ENCODE measurements around the gene SLC10A7.

The SLC10A7 gene

DNA sequence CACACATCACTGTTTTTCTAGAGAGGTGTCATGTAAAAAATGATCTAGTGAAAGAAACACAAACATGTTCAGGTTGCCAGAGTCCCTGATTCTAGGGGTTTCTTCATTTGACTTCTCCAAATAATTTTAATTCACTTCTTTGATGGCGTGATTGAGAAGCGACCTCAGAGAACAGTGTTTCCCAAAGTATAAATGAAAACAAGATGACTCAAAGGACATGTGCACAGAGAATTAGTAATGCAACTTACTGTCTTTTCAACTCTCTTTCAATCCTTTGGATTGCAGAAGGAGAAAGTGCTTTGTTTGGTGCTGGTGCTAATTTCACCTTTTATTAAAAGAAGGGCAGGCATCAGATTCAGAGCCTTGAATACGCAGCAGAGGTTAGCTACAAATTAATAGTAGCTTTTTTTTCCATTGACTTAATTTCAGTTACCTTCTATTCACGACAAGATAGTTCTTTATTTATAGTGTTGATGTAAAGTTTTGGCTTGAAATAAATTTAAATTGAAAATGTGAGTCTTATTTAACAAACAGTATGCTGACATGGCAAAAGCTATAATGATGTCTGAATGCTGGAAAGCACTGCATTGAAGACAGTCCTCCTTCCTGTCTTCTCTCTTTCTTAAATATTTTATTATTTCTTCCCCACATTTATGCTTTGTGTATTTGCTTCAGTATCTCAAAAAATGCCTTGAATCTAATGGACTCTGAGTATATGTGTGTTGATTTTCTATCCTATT, 85.1 kb downstream of the SLC10A7 start:
- Histone ChIP-seq H3K4me3 (ENCODE audit: low read length) (no peak overlapping the region), H3K27ac (ENCODE audit: low read depth, low read length) (no peak overlapping the region)
- TF ChIP-seq EZH2phosphoT487 (IDR thresholded peaks at IDR 0.05; ENCODE audit: borderline replicate concordance, low read length): no peak
- TF ChIP-seq, protein P1, sequence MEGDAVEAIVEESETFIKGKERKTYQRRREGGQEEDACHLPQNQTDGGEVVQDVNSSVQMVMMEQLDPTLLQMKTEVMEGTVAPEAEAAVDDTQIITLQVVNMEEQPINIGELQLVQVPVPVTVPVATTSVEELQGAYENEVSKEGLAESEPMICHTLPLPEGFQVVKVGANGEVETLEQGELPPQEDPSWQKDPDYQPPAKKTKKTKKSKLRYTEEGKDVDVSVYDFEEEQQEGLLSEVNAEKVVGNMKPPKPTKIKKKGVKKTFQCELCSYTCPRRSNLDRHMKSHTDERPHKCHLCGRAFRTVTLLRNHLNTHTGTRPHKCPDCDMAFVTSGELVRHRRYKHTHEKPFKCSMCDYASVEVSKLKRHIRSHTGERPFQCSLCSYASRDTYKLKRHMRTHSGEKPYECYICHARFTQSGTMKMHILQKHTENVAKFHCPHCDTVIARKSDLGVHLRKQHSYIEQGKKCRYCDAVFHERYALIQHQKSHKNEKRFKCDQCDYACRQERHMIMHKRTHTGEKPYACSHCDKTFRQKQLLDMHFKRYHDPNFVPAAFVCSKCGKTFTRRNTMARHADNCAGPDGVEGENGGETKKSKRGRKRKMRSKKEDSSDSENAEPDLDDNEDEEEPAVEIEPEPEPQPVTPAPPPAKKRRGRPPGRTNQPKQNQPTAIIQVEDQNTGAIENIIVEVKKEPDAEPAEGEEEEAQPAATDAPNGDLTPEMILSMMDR (IDR thresholded peaks at IDR 0.05; ENCODE audit: low read depth, low read length, poor library complexity, severe bottlenecking): no peak

DNA sequence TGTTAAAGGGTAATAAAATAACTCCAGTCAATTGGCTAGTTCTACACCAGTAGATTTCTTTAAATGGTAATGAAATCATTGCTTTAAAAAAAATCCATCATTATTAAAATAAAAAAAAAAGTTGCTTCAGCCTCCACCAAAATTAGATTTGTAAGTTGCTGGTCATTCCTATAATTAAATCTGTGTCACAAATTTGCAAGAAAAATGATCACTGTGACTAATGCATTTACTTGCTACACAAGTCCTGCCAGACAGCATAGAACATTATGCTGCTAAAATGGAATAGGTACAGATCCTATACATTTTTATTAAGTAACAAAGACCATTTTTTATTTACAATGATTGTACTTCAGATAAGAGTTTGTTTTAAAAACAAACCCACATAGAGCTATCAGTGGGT, 85.8 kb downstream of the SLC10A7 start:
- Histone ChIP-seq H3K4me1 (ENCODE audit: control insufficient read depth, low read length) (no peaks in the 10 kb centered on the region), H3K4me3 (ENCODE audit: low read length) (no peak overlapping the region), H3K27me3 (ENCODE audit: control insufficient read depth, low read length) (no peaks in the 10 kb centered on the region), H3F3A (ENCODE audit: control insufficient read depth, insufficient read depth) (no peaks in the 10 kb centered on the region), H3K79me2 (ENCODE audit: control insufficient read depth, low read length) (no peaks in the 10 kb centered on the region), H3K27ac (ENCODE audit: low read depth, low read length) (no peak overlapping the region), H3K4me2 (ENCODE audit: low read length) (no peak overlapping the region), H4K20me1 (ENCODE audit: control insufficient read depth, insufficient read depth, low read depth, low read length) (no peaks in the 10 kb centered on the region), H3K9me3 (ENCODE audit: control insufficient read depth, insufficient read depth, low read length) (no peaks in the 10 kb centered on the region), H3K9me2 (replicated peaks; ENCODE audit: control insufficient read depth, low read length) (no peaks in the 10 kb centered on the region), H3K36me3 (ENCODE audit: control insufficient read depth, low read length) (no peaks in the 10 kb centered on the region)
- no peak for TF ChIP-seq EZH2phosphoT487 (IDR thresholded peaks at IDR 0.05; ENCODE audit: borderline replicate concordance, low read length)
- TF ChIP-seq, protein P1 (IDR thresholded peaks at IDR 0.05; ENCODE audit: low read depth, low read length, poor library complexity, severe bottlenecking): no peak

More for the DNA sequence above, 85.1 kb downstream of the SLC10A7 start:
- H3K36me3 ChIP-seq (ENCODE audit: control insufficient read depth, low read length): no peaks in the 10 kb centered on the region
- H3K27me3 ChIP-seq (ENCODE audit: control insufficient read depth, low read length): no peaks in the 10 kb centered on the region
- H4K20me1 ChIP-seq (ENCODE audit: control insufficient read depth, insufficient read depth, low read depth, low read length): no peaks in the 10 kb centered on the region
- no peaks in the 10 kb centered on the region for H3K79me2 ChIP-seq (ENCODE audit: control insufficient read depth, low read length)
- no peak overlapping the region for H3K4me2 ChIP-seq (ENCODE audit: low read length)
- H3K4me1 ChIP-seq (ENCODE audit: control insufficient read depth, low read length): no peaks in the 10 kb centered on the region
- no peaks in the 10 kb centered on the region for H3K9me3 ChIP-seq (ENCODE audit: control insufficient read depth, insufficient read depth, low read length)
- H3K9me2 ChIP-seq (replicated peaks; ENCODE audit: control insufficient read depth, low read length): no peaks in the 10 kb centered on the region
- no peaks in the 10 kb centered on the region for H3F3A ChIP-seq (ENCODE audit: control insufficient read depth, insufficient read depth)

- Histone ChIP-seq H3K4me1 (ENCODE audit: control insufficient read depth, low read length) (no peaks in the 10 kb centered on the region), H3K27me3 (ENCODE audit: control insufficient read depth, low read length) (no peaks in the 10 kb centered on the region), H3K4me2 (ENCODE audit: low read length) (no peak overlapping the region), H4K20me1 (ENCODE audit: control insufficient read depth, insufficient read depth, low read depth, low read length) (no peaks in the 10 kb centered on the region), H3F3A (ENCODE audit: control insufficient read depth, insufficient read depth) (no peaks in the 10 kb centered on the region), H3K79me2 (ENCODE audit: control insufficient read depth, low read length) (no peaks in the 10 kb centered on the region), H3K4me3 (ENCODE audit: low read length) (no peak overlapping the region), H3K27ac (ENCODE audit: low read depth, low read length) (no peak overlapping the region), H3K9me2 (replicated peaks; ENCODE audit: control insufficient read depth, low read length) (no peaks in the 10 kb centered on the region), H3K9me3 (ENCODE audit: control insufficient read depth, insufficient read depth, low read length) (no peaks in the 10 kb centered on the region), H3K36me3 (ENCODE audit: control insufficient read depth, low read length) (no peaks in the 10 kb centered on the region)
- TF ChIP-seq, protein P1 (IDR thresholded peaks at IDR 0.05; ENCODE audit: low read depth, low read length, poor library complexity, severe bottlenecking): no peak
- no peak for TF ChIP-seq EZH2phosphoT487 (IDR thresholded peaks at IDR 0.05; ENCODE audit: borderline replicate concordance, low read length)
Measured at GRCh38 chr4:146432065-146432464, 89.7 kb downstream of the SLC10A7 start.

Measured in DOHH2 (cell line).